GM21576 (cell line): ENCODE data around the gene IRGC.

Source experiments
- ATAC-seq: cut with Tn5 transposase; IDR thresholded peaks from one replicate; pipeline ENCODE4 v1.9.1; 2021; ENCODE audit warnings: mild to moderate bottlenecking, moderate library complexity; ENCODE audit not compliant: unreplicated experiment

The IRGC gene

DNA sequence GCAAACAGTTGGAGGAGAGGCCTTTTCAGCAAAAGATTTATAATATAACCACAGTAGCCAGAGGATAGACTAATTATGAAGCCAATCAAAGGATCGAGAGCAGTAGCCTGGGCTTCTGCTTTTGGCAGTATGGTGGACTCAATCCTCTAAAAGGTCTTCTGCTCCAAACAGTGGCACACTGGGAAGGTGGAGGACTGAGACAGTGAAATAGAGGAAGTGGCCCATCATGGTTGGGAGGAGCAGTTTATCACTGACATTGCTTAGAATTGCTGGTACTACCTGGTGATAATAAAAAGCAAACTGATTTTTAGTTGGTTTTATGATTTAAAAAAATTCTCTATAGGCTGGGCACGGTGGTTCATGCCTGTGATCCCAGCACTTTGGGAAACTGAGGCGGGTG is 25.0 kb upstream of the IRGC start:
- no peak for ATAC-seq

DNA sequence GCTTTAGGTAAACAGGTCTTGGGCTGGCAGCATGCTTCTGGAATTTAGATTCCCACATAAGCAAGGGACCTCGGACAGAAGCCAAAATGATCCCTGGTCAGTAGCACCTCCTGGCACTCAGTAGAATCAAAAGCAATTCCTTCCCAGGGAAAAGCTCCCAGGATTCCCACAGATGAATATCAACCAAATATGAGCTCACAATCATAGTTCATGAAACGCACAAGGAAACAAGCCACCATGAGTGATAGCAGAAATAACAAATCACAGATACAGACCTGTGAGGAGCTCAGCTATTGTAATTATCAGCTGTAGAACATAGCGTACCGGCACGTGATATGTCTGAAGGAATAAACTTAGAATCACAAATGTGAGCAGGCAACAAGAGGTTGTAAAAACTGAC is 24.1 kb upstream of the IRGC start:
- ATAC-seq: no peak

DNA sequence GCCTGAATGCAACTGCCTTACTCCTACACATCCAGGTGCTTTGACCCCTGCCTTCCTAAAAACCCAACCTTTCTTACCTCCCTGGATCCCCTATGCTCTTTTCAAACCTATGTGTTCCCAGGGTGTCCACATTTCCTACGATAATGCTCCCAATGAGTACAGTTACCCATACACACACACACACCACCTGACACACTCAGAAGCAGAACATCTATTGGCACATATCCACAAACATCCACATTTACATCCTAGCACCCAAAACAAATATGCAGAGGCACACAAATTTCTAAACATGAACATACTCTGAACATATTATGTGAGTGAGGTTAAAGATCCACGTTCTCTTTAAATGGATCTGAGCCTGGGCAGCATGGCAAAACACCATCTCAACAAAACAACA is 23.5 kb upstream of the IRGC start:
- ATAC-seq: no peak

DNA sequence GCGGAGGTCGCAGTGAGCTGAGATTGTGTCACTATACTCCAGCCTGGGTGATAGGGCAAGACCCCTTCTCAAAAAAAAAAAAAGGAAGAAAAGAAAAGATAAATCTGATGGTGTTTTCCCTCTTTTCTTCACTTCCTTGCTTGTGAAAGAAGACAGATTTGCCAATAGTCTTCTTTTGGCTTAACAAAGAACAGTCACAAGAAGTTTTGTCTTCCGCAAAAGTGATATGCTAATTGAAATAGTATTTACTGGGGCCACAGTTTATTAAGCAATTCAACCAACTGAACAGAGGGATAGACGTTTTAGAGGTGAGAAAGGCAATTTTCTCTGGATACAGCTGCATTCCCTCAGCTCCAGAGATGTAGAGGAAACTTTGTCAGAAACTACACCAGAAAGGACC is 23.0 kb upstream of the IRGC start:
- no peak for ATAC-seq

DNA sequence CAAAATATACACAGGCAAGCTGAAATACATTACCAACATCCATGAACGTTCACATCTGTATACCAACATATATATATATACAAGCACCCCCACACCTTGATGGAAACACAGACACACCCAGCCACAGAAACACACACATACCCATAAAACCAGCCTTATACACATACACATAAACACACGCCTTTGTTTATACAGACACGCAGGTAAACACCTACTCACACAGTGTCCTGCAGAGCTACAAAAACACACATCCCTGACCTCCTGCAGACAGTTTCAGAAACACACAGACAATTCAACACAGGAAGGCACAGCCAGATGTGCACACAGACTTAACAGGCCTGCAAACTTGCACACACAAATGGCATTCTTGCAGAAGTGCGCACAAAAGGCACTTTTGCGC is 21.3 kb upstream of the IRGC start:
- ATAC-seq: no peak

DNA sequence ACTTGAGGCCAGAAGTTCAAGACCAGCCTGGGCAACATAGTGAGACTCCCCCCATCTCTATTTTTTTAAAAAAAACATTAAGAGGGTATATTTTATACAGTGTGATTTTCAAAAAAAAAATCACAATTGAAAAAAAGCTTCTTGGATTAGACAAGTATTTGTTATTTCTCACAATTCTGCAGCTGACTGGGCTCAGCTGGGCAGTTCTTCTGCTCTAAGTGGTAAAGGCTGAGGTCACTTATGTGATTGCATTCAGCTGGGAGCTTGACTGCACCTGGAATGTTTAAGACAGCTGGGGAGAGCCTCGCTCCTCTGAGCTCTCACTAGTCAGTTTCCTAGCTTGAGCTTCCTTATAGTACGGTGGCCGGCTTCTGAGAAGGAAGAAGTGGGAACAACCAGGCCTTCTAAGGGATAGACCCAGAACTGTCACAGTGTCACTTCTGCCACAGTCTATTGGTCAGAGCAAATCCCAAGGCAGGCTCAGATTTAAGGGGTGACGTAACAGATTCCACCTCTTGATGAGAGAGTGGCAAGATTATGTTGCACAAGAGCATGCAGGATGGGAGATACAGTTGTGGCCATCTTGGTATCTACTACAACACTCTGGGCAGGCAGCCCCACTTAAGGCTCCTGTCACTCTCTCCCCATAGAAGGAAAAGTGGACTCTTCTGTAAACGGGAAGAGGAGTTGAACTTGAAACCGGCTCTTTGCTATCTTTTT is 19.7 kb upstream of the IRGC start:
- ATAC-seq: no peak

DNA sequence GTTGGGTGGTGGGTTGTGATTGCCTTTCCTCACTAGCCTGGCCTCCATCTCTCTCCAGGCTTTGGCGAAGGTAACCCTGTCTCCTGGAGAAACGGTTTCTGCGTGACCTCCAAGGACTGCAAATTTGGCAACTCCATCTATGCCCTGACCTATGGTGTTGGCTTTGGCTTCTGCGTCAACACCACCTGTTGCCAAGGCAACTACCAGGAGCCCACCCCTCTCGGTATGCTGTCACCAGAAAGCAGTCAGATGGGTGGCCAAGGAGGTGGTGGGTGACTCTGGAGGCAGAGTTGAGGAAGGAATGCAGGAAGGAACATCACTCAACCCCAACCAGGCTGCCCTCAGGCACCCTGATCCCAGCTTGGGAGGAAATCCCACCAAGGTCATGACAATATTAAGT is 18.6 kb upstream of the IRGC start:
- no peak for ATAC-seq

DNA sequence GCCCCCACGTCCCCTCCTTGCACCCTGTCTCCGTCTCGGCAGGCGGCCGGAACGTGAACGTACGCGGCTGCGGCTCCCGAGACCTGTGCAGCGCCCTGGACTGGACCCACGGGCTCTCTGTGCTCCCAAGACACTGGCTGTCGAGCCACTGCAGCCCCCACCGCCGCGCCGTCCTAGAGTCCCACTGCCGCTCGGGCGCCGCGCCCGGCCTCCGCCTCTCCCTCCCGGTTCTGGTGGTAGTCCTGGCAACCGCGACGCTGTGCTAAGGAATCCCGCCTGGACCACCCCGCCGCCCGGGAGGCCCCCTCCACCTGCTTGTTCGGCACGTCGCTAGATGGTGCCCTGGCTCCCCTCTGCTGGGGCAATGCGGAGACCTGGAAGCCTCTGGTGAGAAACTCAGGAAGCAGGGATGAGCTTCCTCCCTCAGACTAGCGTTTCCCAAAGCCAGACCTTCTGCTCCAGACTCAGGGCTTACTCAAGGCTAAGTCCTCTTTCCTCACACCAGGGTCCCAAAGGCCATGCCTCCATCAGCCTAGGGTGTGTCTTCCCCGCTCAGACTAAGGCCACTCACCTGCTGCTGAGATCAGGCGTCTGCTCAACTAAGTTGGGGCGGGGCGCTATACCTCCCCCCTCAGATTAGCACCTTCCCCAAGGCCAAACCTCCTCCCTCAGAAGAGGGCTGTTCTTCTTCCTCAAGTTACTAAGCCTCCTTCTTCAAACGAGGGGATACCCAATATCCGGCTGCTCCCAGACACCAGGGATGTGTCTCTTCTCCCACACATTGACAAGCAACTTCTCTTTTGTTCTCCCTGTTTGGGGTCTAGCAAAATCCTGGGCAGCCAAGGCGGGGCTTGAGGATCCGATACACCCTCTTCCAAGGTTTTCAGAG is 16.1 kb upstream of the IRGC start:
- ATAC-seq: no peak

DNA sequence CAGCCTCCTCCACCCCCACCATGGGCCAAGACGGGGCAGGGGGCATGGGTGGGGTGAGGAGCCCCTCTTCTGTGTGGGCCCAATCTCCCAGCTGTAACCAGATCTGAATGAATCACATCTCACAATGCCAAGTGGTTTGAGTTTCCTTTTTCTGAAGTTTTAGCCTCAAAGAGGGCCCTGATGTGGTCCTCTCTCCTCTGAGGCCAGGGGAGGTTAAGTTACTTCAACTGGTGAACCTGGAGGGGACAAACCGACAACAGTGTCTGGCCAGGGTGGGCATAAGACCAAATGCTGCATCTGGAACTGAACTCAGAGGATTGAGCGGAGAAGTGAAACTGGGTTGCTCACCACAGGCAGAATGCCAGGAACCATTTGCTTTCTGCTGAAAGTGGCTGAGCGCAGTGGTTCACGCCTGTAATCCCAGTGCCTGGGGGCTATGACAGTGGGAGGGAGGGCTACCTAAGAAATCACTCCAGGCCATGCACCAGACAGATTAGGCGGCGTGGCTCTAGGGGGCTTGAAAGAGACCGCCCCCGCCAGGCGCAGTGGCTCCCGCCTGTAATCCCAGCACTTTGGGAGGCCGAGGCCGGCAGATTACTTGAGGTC is 15.4 kb upstream of the IRGC start:
- ATAC-seq: no peak

DNA sequence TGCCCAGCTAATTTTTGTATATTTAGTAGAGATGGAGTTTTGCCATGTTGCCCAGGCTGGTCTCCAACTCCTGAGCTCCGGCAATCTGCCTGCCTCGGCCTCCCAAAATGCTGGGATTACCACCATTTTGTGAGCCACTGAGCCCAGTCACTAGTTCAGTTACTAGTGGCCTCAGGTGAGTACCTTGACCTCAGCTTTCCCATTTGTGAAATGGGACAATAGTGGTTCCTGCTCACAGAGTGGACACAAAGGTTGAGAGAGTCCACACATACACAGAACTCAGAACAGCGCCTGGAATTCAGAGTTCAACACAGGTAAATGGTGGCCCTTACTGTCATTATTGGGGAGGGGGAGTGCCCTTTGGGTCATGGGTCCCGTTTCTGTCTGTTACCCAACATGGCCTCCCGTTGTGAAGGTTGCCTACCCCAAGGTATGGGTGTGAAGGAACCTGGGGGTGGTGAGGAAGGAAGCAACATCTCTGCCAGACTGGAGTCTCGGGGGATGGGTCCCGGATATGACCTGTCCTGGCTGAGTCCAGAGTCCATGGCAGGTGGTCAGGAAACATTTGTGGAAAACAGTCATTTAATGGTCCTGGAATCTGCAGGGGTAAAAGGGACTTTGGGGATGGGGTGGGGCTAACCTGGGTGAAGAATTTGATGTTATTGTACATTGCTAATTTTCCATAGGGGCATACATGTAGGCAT is 11.7 kb upstream of the IRGC start:
- no peak for ATAC-seq

DNA sequence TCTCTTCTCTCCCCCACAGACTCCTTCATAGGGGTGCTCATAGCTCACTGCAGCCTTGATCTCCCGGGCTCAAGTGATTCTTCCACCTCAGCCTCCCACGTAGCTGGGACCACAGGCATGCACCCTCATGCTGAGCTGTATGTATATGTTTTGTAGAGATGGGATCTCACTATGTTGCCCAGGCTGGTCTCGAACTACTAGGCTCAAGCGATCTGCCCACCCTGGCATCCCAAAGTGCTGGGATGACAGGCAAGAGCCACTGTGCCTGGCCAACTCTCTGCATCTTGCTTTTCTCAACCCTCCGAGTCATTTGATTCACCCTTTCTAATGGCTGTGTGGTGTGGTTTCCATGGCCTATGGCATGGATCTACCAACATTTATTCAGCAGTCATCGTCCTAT is 10.1 kb upstream of the IRGC start:
- ATAC-seq: no peak

DNA sequence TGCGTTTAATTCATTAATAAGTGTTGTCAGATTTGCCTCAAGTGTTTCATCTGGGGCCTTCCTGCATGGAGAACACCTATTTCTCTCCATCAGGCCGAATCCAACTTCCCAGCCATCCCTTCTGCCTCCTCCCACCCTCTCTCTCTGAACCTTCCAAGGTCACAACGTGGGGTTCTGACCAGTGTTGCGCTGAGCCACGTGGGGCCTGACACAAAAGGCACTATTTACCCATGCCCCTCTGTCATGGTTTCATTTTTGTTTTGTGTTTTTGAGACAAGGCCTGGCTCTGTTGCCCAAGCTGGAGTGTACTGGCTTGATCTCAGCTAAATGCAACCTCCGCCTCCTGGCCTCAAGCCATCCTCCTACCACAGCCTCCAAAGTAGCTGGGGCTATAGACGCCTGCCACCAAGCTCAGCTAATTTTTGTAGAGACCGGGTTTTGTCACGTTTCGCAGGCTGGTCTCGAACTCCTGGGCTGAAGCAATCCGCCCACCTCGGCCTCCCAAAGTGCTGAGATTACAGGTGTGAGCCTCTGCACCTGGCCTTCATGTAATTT is 8.6 kb upstream of the IRGC start:
- no peak for ATAC-seq

DNA sequence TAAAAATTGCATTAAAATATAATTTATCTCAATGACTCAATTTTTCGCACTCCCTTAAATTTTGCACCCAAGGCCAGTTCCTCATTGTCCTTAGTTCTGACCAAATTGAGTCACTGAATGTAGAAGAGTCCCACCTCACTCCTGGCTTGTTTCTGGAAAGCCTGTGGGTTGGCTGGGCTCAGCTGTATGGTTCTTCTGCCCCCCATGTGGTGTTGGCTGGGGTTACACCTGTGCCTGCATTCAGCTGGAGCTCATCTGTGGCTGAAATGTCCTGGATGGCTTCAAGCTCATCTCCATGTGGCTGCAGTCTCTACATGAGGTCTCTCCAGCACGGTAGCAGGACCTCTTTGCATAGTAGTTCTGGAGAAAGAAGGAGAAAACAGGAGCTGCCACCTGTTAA is 7.2 kb upstream of the IRGC start:
- no peak for ATAC-seq

DNA sequence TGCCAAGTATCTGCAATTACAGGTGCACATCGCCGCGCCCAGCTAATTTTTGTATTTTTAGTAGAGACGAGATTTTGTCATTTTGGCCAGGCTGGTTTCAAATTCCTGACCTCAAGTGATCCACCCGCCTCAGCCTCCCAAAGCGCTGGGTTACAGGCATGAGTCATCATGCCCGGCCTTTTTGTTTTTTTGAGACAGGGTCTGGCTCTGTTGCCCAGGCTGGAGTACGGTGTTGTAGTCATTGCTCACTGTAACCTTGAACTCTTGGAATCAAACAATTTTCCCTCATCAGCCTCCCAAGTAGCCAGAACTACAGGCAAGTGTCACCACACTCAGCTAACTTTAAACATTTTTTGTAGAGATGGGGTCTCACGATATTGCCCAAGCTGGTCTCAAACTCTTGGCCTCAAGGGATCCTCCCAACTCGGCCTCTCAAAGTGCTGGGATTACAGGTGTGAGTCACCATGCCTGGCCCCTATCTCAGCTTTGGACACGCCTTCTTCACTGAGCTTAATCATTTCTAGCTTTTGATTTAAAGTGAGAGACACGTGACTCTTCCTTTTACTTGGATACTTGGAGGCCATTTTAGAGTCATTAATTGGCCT is 4.0 kb upstream of the IRGC start:
- ATAC-seq: no peak

DNA sequence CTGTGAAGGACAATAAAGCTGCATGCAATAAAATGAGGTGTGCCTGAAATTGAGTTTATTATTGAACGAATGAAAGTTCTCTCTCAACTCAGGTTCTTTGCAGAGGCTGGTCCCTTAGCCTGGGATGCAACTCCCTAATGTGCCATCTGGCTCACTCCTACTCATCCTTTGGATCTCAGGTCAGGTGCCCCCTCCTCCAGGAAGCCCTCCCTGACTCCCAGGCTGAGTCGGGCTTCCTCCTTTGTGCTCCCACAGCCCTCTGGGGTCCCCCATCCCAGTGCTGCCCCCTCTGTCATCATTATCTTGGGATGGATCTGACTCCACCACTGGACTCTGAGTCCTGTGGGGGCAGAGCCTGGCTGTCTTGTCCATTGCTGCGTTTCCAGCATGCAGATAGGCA is 2.7 kb upstream of the IRGC start:
- no peak for ATAC-seq

DNA sequence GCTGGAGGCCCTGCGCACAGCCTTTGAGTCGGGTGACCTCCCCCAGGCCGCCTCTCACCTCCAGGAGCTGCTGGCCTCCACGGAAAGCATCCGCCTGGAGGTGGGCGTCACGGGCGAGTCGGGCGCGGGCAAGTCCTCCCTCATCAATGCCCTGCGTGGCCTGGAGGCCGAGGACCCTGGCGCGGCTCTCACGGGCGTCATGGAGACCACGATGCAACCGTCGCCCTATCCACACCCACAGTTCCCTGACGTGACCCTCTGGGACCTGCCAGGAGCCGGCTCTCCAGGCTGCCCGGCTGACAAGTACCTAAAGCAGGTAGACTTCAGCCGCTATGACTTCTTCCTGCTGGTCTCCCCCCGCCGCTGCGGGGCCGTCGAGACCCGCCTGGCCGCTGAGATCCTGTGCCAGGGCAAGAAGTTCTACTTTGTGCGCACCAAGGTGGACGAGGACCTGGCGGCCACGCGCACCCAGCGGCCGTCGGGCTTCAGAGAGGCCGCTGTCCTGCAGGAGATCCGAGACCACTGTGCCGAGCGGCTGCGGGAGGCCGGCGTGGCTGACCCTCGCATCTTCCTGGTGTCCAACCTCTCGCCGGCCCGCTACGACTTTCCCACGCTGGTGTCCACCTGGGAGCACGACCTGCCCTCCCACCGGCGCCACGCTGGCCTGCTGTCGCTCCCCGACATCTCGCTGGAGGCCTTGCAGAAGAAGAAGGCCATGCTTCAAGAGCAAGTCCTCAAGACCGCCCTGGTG is 2.9 kb downstream of the IRGC start:
- ATAC-seq: no peak

DNA sequence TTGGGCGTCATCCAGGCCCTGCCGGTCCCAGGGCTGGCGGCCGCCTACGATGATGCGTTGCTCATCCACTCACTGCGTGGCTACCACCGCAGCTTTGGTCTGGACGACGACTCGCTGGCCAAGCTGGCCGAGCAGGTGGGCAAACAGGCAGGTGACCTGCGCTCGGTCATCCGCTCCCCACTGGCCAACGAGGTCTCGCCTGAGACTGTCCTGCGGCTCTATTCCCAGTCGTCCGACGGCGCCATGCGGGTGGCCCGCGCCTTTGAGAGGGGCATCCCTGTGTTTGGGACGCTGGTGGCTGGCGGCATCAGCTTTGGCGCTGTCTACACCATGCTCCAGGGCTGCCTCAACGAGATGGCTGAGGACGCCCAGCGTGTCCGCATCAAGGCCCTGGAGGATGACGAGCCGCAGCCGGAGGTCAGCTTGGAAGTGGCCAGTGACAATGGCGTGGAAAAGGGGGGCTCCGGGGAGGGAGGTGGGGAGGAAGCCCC is 3.5 kb downstream of the IRGC start:
- no peak for ATAC-seq

DNA sequence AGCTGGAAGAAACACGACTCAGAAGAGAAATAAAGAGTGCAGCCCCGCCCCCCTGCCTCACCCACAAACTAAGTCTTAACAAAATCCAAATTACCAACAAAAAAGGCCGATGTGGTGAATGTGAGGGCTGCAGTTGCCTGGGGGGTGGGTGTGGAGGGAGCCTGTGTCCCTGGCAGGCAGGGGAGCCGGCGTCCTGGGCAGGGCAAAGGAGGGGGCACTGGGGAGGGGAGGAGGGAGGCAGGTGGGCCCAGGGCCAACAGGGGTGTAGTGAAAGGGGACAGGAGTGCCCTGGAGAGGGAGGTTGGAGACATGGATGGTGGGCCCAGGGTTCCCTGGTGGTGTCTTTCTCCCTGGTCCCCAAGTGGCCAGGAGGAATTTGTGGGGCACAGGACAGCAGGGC is 4.0 kb downstream of the IRGC start:
- no peak for ATAC-seq

DNA sequence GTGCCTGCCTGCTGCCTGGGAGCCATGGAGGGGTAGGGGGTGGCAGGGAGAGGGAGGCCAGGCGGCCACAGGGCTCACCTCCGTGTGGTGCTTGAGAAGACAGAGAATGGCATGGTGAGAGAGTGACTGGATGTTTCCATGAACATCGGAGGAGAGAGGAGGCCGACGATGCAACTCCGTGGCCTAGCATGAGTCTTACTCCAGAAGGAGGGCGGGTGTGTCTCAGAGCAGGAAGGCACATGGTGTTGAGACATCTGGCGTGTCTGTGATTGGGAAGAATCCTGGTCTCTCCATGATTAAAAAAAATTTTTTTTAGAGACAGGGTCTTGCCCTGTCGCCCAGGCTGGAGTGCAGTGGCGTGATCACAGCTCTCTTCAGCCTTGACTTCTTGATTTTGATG is 5.1 kb downstream of the IRGC start:
- ATAC-seq: no peak
